GM21737 (cell line): ENCODE measurements around the gene ELMO1.
A peak's percentile ranks its signal among the peaks of the same experiment; 100 is the strongest.

ENCODE experiments used
- ATAC-seq: cut with Tn5 transposase; IDR thresholded peaks from one replicate; pipeline ENCODE4 v1.9.1; 2021; ENCODE audit warnings: mild to moderate bottlenecking, moderate library complexity; ENCODE audit not compliant: unreplicated experiment

The ELMO1 gene

GRCh38 chr7:36967387-36967786 lies 481.3 kb downstream of the ELMO1 start:
- ATAC-seq = no peak

GRCh38 chr7:36966636-36967035 lies 482.0 kb downstream of the ELMO1 start:
- ATAC-seq = no peak

GRCh38 chr7:36966039-36966438 lies 482.6 kb downstream of the ELMO1 start:
- no peak for ATAC-seq

GRCh38 chr7:36965625-36966024 lies 483.0 kb downstream of the ELMO1 start:
- ATAC-seq = no peak

- ATAC-seq = no peak
These were observed 484.4 kb downstream of the ELMO1 start for GRCh38 chr7:36964297-36964696.

GRCh38 chr7:36962367-36962766 lies 486.3 kb downstream of the ELMO1 start:
- ATAC-seq = no peak

- no peak for ATAC-seq
These were observed 487.0 kb downstream of the ELMO1 start for GRCh38 chr7:36961693-36962092.

- no peak for ATAC-seq
These were observed 487.6 kb downstream of the ELMO1 start for GRCh38 chr7:36961097-36961496.

- no peak for ATAC-seq
These were observed 488.6 kb downstream of the ELMO1 start for GRCh38 chr7:36960105-36960504.

GRCh38 chr7:36958111-36958733 lies 490.4 kb downstream of the ELMO1 start:
- ATAC-seq = no peak

GRCh38 chr7:36957620-36958019 lies 491.0 kb downstream of the ELMO1 start:
- ATAC-seq = no peak

GRCh38 chr7:36956814-36957213 lies 491.9 kb downstream of the ELMO1 start:
- no peak for ATAC-seq

GRCh38 chr7:36955456-36956129 lies 493.1 kb downstream of the ELMO1 start:
- ATAC-seq = no peak

- ATAC-seq = peak; percentile 90
These were observed 497.4 kb downstream of the ELMO1 start for GRCh38 chr7:36951257-36951697.

GRCh38 chr7:36949711-36950600 lies 498.7 kb downstream of the ELMO1 start:
- no peak for ATAC-seq

- ATAC-seq = no peak
These were observed 502.3 kb downstream of the ELMO1 start for GRCh38 chr7:36946401-36946739.

GRCh38 chr7:36945612-36946400 lies 502.9 kb downstream of the ELMO1 start:
- no peak for ATAC-seq

GRCh38 chr7:36944838-36945237 lies 503.8 kb downstream of the ELMO1 start:
- no peak for ATAC-seq

GRCh38 chr7:36943591-36944435 lies 504.9 kb downstream of the ELMO1 start:
- ATAC-seq = peak; percentile 60

- no peak for ATAC-seq
These were observed 505.7 kb downstream of the ELMO1 start for GRCh38 chr7:36942955-36943354.
